Measurements from ENCODE around the gene ARHGAP31.
"Not testable (repeated sequence)": the region's sequence is repeated elsewhere in the genome, so short reads cannot be mapped to it uniquely, and the experiment has no call there.

The ARHGAP31 gene

DNA sequence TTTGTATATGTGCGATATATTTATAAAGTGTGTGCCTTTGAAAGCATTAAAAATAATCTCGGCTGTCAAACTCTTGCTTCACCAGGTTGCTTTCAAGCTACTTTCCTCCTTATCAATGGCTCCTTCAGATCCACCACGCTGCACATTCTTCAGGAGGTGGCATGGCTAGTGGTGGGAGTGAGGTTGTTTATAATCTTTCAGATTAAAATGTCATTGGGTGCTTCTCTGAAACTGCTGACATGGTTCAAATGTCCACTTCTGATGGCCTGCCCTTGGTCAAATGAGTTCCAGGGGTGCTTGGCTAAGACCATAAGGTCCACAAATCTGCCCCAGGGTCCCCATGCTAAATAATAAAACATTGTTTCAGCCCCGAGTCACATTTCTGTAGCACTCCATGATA, 36.7 kb downstream of the ARHGAP31 start:
- no peak overlapping the region for H3K27ac ChIP-seq (ENCODE audit: insufficient read depth, low read length, poor library complexity, severe bottlenecking)
- H3K27me3 ChIP-seq (replicated peaks; ENCODE audit: control insufficient read depth, insufficient read depth, low read length, poor library complexity, severe bottlenecking) = no peaks in the 10 kb centered on the region
- H3K4me3 ChIP-seq (ENCODE audit: insufficient read depth, low read depth, low read length, poor library complexity, severe bottlenecking) = no peak overlapping the region
- no peak for DNase-seq
- H3K36me3 ChIP-seq (ENCODE audit: control insufficient read depth, insufficient read depth, low read length) = no peaks in the 10 kb centered on the region
- no peaks in the 10 kb centered on the region for H3K4me1 ChIP-seq (ENCODE audit: control insufficient read depth, insufficient read depth, low read length, poor library complexity, severe bottlenecking)
- H3K9me3 ChIP-seq (ENCODE audit: control insufficient read depth, low read length) = no peaks in the 10 kb centered on the region

DNA sequence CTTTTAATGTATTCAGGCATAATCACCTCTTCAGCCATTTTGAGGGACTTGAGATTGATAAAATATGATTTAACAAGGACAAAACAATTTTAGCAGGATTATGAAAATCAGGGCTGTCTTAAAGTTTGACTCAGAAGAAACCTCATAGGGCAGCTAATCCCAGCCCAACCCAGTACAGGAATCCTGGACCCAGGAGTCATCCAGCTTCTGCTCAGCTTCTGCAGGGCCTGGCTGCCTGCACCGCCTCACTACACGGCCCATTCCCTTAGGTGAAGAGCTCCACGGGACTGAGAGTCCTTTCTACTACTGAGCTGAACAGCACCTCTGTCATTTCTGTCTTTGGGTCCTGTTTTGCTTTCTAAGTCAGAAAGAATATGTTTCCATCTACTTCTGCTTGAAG, 37.5 kb downstream of the ARHGAP31 start:
- H3K4me3 ChIP-seq (ENCODE audit: insufficient read depth, low read depth, low read length, poor library complexity, severe bottlenecking) = no peak overlapping the region
- DNase-seq = no peak
- no peaks in the 10 kb centered on the region for H3K9me3 ChIP-seq (ENCODE audit: control insufficient read depth, low read length)

DNA sequence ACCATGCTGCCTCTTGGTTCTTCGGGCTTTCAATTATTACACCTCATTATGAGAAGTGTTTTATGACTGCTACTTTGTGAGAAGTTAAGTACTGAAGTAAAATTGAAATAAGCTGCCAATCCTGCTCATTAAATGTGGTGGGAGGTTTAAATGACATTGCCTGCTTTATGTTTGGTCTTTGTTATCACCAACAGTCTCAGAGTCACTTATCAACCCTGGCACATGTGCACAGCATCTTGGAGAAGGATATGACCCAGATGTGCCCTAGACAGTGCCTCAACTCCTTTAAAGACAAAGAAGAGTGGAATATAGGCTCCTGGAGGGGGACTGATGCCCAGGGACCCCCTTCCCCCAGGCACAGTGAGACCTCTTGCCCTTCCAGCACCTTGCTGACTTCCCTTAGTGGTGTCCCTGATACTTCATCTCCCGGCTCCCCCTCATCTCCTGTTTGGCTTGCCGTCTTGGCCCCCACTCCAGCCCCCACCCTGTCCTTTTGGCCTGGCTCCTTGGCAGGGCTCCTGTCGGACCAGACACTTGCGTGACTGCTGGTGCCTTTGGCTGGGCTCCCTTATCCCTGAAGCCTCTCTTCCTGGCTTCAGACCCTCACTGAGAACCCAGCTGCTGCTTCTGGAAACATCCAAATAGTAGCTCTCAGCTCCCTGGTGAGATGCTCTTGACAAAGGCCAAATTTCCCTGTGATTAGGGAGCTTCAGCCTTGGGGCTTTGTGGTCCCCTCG, 39.8 kb downstream of the ARHGAP31 start:
- H3K27ac ChIP-seq (ENCODE audit: insufficient read depth, low read length, poor library complexity, severe bottlenecking) = no peak overlapping the region
- H3K4me3 ChIP-seq (ENCODE audit: insufficient read depth, low read depth, low read length, poor library complexity, severe bottlenecking) = no peak overlapping the region
- H3K4me1 ChIP-seq (ENCODE audit: control insufficient read depth, insufficient read depth, low read length, poor library complexity, severe bottlenecking) = no peaks in the 10 kb centered on the region
- H3K27me3 ChIP-seq (replicated peaks; ENCODE audit: control insufficient read depth, insufficient read depth, low read length, poor library complexity, severe bottlenecking) = no peaks in the 10 kb centered on the region
- H3K9me3 ChIP-seq (ENCODE audit: control insufficient read depth, low read length) = no peaks in the 10 kb centered on the region
- no peak for DNase-seq
- H3K36me3 ChIP-seq (ENCODE audit: control insufficient read depth, insufficient read depth, low read length) = no peaks in the 10 kb centered on the region

More for the DNA sequence above, 37.5 kb downstream of the ARHGAP31 start:
- Histone ChIP-seq H3K27ac (ENCODE audit: insufficient read depth, low read length, poor library complexity, severe bottlenecking) (no peak overlapping the region), H3K36me3 (ENCODE audit: control insufficient read depth, insufficient read depth, low read length) (no peaks in the 10 kb centered on the region), H3K27me3 (replicated peaks; ENCODE audit: control insufficient read depth, insufficient read depth, low read length, poor library complexity, severe bottlenecking) (no peaks in the 10 kb centered on the region), H3K4me1 (ENCODE audit: control insufficient read depth, insufficient read depth, low read length, poor library complexity, severe bottlenecking) (no peaks in the 10 kb centered on the region)

DNA sequence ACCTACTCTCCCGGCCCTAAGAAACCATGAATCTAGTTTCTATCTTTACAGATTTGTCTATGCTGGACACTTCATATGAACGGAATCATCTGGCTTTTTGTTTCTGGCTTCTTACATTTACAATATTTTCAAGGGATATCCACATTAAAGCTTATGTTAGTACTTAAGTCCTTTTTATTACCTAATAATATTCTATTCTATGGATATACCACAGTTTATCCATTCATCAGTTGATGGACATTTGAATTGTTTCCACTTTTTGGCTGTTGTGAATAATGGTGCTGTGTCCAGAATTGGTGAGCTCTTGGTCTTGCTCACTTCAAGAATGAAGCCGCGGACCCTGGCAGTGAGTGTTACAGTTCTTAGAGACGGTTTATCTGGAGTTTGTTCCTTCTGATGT, 42.6 kb downstream of the ARHGAP31 start:
- Histone ChIP-seq H3K27ac (ENCODE audit: insufficient read depth, low read length, poor library complexity, severe bottlenecking) (no peak overlapping the region), H3K27me3 (replicated peaks; ENCODE audit: control insufficient read depth, insufficient read depth, low read length, poor library complexity, severe bottlenecking) (no peaks in the 10 kb centered on the region), H3K36me3 (ENCODE audit: control insufficient read depth, insufficient read depth, low read length) (no peaks in the 10 kb centered on the region), H3K4me1 (ENCODE audit: control insufficient read depth, insufficient read depth, low read length, poor library complexity, severe bottlenecking) (no peaks in the 10 kb centered on the region), H3K9me3 (ENCODE audit: control insufficient read depth, low read length) (no peaks in the 10 kb centered on the region), H3K4me3 (ENCODE audit: insufficient read depth, low read depth, low read length, poor library complexity, severe bottlenecking) (no peak overlapping the region)
- no peak for DNase-seq

DNA sequence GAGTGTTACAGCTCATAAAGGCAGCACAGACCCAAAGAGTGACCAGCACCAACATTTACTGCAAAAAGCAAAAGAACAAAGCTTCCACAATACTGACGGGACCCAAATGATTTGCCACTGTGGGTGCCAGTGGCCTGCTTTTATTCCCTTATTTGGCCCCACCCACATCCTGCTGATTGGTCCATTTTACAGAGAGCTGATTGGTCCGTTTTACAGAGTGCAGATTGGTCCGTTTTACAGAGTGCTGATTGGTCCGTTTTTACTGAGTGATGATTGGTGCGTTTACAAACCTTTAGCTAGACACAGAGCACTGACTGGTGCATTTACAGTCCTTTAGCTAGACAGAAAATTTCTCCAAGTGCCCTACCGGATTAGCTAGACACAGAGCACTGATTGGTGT, 43.2 kb downstream of the ARHGAP31 start:
- not testable (repeated sequence) for H3K36me3 ChIP-seq (ENCODE audit: control insufficient read depth, insufficient read depth, low read length); DNase-seq; H3K4me1 ChIP-seq (ENCODE audit: control insufficient read depth, insufficient read depth, low read length, poor library complexity, severe bottlenecking); H3K27me3 ChIP-seq (replicated peaks; ENCODE audit: control insufficient read depth, insufficient read depth, low read length, poor library complexity, severe bottlenecking); H3K9me3 ChIP-seq (ENCODE audit: control insufficient read depth, low read length); H3K4me3 ChIP-seq (ENCODE audit: insufficient read depth, low read depth, low read length, poor library complexity, severe bottlenecking); H3K27ac ChIP-seq (ENCODE audit: insufficient read depth, low read length, poor library complexity, severe bottlenecking)

DNA sequence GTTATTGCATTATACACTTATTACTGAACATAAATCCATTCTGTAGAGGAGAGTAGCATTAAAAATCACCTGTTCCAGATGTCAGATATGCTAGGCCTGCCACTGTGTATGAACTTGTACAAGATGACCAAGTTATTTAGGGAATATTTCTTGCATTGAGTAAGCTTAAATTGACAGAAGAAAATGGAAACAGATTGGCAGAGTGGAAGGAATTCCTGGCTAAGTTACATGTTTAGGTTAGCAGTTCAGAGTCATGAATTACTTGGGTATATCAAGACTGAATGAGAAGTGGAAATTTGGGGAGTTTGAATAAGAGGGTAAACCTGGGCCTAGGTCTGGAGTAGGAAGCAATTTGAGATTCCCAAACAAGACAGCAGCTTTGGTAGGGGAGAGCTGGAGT, 44.6 kb downstream of the ARHGAP31 start:
- Histone ChIP-seq H3K36me3 (ENCODE audit: control insufficient read depth, insufficient read depth, low read length) (no peaks in the 10 kb centered on the region), H3K4me1 (ENCODE audit: control insufficient read depth, insufficient read depth, low read length, poor library complexity, severe bottlenecking) (no peaks in the 10 kb centered on the region), H3K27me3 (replicated peaks; ENCODE audit: control insufficient read depth, insufficient read depth, low read length, poor library complexity, severe bottlenecking) (no peaks in the 10 kb centered on the region), H3K9me3 (ENCODE audit: control insufficient read depth, low read length) (no peaks in the 10 kb centered on the region), H3K4me3 (ENCODE audit: insufficient read depth, low read depth, low read length, poor library complexity, severe bottlenecking) (no peak overlapping the region), H3K27ac (ENCODE audit: insufficient read depth, low read length, poor library complexity, severe bottlenecking) (no peak overlapping the region)
- DNase-seq = no peak

DNA sequence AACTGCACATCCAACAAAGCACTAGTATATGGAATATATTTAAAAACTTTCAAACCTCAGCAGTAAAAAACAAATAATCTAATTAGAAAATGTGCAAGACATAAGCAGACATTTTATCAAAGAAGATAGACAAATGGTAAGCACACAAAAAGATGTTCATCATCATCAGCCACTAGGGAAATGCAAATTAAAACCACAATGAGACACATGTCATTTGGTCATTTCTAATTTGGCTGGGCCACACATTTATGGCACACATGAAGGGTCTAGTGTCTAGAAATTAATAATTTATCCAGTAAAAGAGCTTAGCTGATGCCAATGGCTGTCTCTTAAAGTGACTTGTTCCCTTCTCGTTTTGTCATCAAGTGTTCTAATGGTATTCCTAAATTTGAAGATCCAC, 45.8 kb downstream of the ARHGAP31 start:
- Histone ChIP-seq H3K27ac (ENCODE audit: insufficient read depth, low read length, poor library complexity, severe bottlenecking) (no peak overlapping the region), H3K27me3 (replicated peaks; ENCODE audit: control insufficient read depth, insufficient read depth, low read length, poor library complexity, severe bottlenecking) (no peaks in the 10 kb centered on the region), H3K9me3 (ENCODE audit: control insufficient read depth, low read length) (no peaks in the 10 kb centered on the region), H3K4me1 (ENCODE audit: control insufficient read depth, insufficient read depth, low read length, poor library complexity, severe bottlenecking) (no peaks in the 10 kb centered on the region), H3K4me3 (ENCODE audit: insufficient read depth, low read depth, low read length, poor library complexity, severe bottlenecking) (no peak overlapping the region), H3K36me3 (ENCODE audit: control insufficient read depth, insufficient read depth, low read length) (no peaks in the 10 kb centered on the region)
- no peak for DNase-seq

DNA sequence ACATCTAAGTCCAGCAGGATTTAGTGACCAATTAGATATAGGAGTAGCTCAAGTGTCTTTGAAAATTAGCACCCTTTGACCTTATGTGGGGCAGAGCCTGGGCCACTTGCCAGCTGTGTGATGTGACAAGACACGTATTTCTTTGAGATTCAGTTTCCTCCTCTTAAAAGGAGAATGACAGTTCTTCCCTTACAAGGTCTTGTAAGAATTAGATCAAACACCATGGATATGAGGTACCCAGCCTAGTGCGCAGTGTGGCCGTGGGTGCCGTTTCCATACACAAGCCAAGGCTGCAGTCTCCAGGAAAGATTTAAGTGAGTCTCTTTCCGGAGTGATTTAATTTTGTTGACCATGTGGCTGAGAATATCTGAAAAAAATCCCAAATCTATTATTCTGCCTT, 46.3 kb downstream of the ARHGAP31 start:
- H3K27ac ChIP-seq (ENCODE audit: insufficient read depth, low read length, poor library complexity, severe bottlenecking) = no peak overlapping the region
- H3K36me3 ChIP-seq (ENCODE audit: control insufficient read depth, insufficient read depth, low read length) = no peaks in the 10 kb centered on the region
- no peaks in the 10 kb centered on the region for H3K4me1 ChIP-seq (ENCODE audit: control insufficient read depth, insufficient read depth, low read length, poor library complexity, severe bottlenecking)
- H3K4me3 ChIP-seq (ENCODE audit: insufficient read depth, low read depth, low read length, poor library complexity, severe bottlenecking) = no peak overlapping the region
- no peaks in the 10 kb centered on the region for H3K9me3 ChIP-seq (ENCODE audit: control insufficient read depth, low read length)
- H3K27me3 ChIP-seq (replicated peaks; ENCODE audit: control insufficient read depth, insufficient read depth, low read length, poor library complexity, severe bottlenecking) = no peaks in the 10 kb centered on the region
- no peak for DNase-seq

DNA sequence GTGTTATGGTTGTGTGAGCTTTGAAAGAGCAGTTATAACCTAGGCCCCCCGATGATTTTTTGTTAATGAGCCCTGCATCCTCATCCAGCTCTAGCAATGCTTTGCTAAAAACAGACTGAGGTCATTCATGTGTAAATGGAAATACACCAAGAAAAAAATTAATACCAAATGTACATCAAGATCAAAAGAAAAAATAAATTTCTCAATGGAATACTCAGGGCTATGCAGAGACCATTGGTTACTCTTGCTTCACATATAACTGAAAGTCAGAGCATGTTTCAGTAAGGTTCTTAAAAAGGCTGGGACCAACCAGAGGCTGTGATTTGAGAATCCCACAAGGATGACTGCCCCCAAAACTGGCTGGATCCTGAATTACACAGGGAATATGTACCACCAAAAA, 48.0 kb downstream of the ARHGAP31 start:
- no peak overlapping the region for H3K4me3 ChIP-seq (ENCODE audit: insufficient read depth, low read depth, low read length, poor library complexity, severe bottlenecking)
- no peaks in the 10 kb centered on the region for H3K4me1 ChIP-seq (ENCODE audit: control insufficient read depth, insufficient read depth, low read length, poor library complexity, severe bottlenecking)
- H3K27ac ChIP-seq (ENCODE audit: insufficient read depth, low read length, poor library complexity, severe bottlenecking) = no peak overlapping the region
- no peaks in the 10 kb centered on the region for H3K36me3 ChIP-seq (ENCODE audit: control insufficient read depth, insufficient read depth, low read length)
- H3K27me3 ChIP-seq (replicated peaks; ENCODE audit: control insufficient read depth, insufficient read depth, low read length, poor library complexity, severe bottlenecking) = no peaks in the 10 kb centered on the region
- no peaks in the 10 kb centered on the region for H3K9me3 ChIP-seq (ENCODE audit: control insufficient read depth, low read length)
- no peak for DNase-seq

DNA sequence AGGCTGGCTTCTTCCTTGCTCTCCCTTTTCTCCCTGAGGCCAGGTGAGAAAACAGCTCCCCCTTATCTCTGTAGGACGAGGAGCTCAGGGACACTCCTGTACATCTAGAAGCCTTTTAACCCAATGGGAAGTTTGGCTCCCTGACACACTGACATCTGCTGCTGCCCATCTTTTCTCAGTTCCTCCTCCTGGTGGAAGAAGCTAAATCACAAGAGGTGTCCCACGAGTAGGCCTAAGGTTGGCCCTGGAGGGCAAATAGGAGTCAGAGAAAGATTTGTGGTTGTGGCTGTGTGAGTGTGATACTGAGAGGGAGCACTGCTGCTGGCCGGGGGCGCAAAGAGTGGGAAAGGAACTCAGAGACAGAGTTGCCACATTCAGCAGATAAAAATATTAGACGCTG, 49.5 kb downstream of the ARHGAP31 start:
- H3K4me1 ChIP-seq (ENCODE audit: control insufficient read depth, insufficient read depth, low read length, poor library complexity, severe bottlenecking) = no peaks in the 10 kb centered on the region
- H3K27me3 ChIP-seq (replicated peaks; ENCODE audit: control insufficient read depth, insufficient read depth, low read length, poor library complexity, severe bottlenecking) = no peaks in the 10 kb centered on the region
- no peak for DNase-seq
- no peak overlapping the region for H3K4me3 ChIP-seq (ENCODE audit: insufficient read depth, low read depth, low read length, poor library complexity, severe bottlenecking)
- no peaks in the 10 kb centered on the region for H3K36me3 ChIP-seq (ENCODE audit: control insufficient read depth, insufficient read depth, low read length)
- no peak overlapping the region for H3K27ac ChIP-seq (ENCODE audit: insufficient read depth, low read length, poor library complexity, severe bottlenecking)
- no peaks in the 10 kb centered on the region for H3K9me3 ChIP-seq (ENCODE audit: control insufficient read depth, low read length)
